NCI-H345 (cell line): ENCODE measurements around the gene VPS13D.

Experiments used
- DNase-seq: peaks from one replicate; lab custom pipeline; 2025; lab: John Stamatoyannopoulos, UW

Gene VPS13D

DNA sequence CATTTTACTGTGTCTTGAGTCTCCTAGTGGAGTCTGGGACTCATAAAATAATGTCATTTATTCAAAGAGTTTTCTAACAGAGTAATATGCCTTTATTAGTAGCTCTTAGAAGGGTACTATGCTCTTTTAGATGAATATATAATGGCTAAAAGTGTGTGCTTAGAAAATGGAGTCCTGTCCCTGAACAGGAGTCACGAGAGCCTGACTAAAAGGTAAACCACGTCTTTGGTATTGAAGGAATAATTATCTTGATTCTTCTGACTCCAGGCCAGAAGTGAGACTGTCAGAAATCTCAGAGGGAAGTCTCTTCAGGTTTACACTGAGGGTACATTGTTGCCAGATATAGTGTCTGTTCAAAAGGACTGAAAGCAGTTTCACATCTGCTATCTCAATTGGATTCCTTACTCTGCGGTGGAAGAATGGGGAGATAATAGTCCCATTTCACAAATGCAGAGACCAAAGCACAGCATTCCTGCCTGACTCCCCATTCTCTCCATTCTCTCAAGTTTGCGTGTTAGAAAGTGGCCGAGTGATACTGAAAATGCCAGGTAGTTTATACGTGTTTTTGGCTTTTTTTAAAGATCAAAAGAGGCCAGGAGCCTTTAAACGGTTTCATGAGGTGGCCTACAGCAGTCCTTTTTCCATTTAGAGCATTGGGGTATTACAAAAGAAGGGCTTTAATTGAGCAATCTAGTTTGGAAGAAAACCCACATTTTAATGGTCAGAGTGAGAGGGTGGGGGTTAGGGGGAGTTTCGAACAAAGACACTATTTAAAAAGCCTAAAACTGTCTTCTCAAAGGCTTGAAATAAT, 176.6 kb downstream of the VPS13D start:
- no peak for DNase-seq

GRCh38 chr1:12407050-12407961, 177.5 kb downstream of the VPS13D start:
- DNase-seq = no peak

- DNase-seq = no peak
These were observed 178.2 kb downstream of the VPS13D start for GRCh38 chr1:12407962-12408454.

GRCh38 chr1:12408662-12409061, 178.8 kb downstream of the VPS13D start:
- DNase-seq = no peak

DNA sequence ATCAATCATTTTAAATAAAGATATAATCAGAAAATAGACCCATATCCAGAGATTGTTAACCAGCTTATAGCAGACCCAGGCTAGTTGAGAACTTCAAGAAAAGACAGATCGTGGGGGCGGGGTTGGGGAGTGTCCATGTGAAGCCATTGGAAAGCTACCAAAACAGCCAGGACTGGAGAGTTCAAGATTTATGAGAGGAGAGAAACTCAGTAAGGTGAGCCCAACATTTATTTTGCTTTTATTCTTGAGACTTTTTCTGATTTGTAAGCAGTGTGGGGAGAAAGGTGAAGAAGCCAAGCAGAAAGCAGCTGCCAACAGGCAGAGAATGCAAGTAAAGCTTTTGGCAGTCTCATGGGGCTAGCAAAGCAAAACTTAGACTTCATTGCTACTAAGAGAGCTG, 179.9 kb downstream of the VPS13D start:
- DNase-seq = no peak

DNA sequence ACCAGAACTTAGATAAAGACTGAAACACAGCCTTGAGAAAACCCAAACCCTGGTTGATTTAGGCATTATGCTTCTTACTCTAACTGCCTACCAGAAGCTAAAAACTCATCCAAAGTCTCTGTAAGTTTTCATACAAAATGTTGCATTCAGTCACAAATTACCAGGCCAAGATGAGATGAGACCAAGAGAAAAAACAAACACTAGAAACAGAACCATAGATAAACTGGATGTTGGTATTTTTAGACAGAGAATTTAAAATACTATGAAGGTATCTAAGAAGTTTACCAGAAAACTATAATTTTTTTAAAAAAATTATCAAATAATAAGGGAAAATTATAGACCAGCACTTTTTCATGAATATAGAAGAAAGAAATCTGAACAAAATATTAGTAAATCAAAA, 180.5 kb downstream of the VPS13D start:
- DNase-seq = no peak

DNA sequence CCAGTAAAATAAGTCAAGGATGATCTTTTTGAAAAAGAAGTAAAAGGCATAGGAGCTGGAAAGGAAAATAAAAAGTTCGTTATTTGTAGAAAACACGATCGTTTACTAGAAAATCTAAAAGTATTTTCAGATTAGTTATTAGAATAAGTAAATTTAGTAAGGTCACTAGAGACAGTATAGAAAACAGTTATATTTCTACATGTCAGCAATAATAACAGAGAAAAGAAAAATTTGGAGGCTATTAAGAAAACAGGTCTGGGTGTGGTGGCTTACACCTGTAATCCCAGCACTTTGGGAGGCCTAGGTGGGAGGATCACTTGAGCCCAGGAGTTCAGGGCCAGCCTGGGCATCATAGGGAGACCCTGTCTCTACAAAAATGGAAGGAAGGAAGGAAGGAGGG, 181.3 kb downstream of the VPS13D start:
- DNase-seq = no peak

DNA sequence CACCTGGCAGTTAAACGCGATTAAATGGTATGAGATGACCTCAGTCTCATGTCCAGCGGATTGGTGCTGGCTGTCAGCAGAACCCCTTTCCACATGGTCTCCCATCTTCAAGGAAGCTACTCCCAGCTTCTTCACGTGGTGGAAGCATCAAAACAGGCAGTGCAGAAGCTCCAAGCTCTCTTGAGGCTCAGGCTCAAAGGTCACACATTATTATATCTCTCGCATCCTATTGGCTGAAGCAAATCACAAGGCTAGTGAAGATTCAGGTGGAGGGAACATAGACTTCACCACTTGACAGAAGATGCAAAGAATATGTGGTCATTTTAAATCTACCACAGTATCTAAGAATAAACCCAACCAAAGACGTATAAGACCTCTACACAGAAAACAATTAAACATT, 181.9 kb downstream of the VPS13D start:
- no peak for DNase-seq

GRCh38 chr1:12412439-12412838, 182.6 kb downstream of the VPS13D start:
- no peak for DNase-seq

DNA sequence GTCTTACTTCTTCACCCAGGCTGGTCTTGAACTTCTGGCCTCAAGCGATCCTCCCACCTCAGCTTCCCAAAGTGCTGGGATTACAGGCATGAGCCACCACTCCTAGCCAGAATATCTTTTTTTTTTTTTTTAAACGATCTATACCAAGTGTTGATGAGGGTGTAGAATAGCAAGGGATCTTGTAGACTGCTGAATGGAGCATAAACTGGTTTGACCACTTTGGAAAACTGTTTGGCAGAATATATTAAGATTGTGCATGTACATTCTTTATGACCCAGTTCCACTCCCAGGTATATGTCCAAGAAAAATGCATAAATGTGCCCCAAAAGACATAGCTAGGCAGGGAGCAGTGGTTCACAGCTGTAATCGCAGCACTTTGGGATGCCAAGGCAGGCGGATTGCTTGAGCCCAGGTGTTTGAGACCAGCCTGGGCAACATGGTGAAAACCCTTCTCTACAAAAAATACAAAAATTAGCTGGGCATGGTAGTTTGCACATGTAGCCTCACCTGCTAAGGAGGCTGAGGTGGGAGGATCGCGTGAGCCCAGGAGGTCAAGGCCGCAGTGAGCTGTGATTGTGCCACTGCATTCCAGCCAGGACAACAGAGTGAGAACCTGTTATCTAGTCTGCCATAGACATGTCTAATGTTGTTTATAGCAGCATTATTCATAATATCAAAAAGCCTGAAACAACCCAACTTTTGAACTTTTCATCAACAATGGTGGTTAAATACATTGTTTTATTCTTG, 184.0 kb downstream of the VPS13D start:
- DNase-seq = no peak

- DNase-seq = no peak
These were observed 184.7 kb downstream of the VPS13D start for GRCh38 chr1:12414444-12415018.

- DNase-seq = no peak
These were observed 185.2 kb downstream of the VPS13D start for GRCh38 chr1:12415038-12415466.

DNA sequence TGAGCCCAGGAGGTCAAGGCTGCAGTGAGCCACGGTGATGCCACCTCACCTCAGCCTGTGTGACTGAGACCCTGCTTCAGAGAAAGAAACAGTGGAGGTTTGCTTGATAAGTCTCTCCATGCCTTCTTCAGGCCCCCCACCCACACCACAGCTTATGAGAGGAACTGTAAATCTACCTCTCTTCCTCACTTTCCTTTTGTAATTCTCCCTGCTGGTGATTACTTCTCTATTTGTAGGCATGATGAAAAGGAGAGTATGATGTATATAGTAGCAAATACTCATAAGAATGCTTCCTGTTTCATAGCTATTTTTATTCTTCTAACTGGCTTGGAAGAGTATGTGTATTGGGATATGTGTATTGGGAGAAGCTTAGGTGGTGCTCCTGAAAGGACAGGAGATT, 186.3 kb downstream of the VPS13D start:
- DNase-seq = no peak

- no peak for DNase-seq
These were observed 186.9 kb downstream of the VPS13D start for GRCh38 chr1:12416744-12417143.

- no peak for DNase-seq
These were observed 187.6 kb downstream of the VPS13D start for GRCh38 chr1:12417389-12417788.

DNA sequence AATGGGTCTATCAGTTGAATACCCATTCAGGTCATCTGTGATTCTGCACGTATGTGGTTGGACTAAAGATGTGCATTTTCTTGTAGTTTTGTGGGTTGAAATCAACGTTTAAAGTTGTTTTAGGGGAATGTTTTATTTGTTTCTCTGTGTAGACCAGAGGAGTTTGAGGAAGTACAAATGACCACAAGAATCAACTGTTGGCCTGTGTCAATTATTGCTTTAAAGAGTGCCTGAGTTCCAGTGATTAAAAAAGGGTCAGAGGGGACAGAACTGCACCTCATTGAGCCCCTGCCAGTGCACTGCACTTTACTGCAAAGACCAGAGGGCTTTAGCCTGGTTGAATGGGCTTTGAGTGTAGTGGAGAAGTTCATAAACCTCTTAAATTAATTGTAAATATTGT, 190.3 kb downstream of the VPS13D start:
- DNase-seq = no peak

DNA sequence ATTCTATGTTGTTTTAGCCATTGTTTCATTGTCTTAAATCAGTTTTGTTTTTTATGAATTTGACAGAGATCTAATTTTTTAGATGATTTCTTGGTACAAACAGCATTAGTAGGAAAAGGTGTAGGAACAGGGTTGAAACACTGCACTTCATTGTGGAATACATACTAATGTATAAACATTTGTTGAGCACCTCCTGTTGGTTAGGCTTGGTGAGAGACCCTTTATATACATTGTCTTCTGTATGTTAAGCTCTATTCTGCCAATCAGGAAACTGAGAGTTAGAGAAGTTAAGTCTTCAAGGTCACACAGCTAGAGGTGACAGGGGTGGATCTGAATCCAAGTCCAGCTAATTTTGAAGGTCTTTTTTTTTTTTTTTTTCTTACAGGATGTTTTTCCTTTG, 192.7 kb downstream of the VPS13D start:
- DNase-seq = no peak

- no peak for DNase-seq
These were observed 194.3 kb downstream of the VPS13D start for GRCh38 chr1:12424087-12424529.

- no peak for DNase-seq
These were observed 195.0 kb downstream of the VPS13D start for GRCh38 chr1:12424793-12425192.

- DNase-seq = no peak
These were observed 196.2 kb downstream of the VPS13D start for GRCh38 chr1:12426030-12426429.

- no peak for DNase-seq
These were observed 198.5 kb downstream of the VPS13D start for GRCh38 chr1:12428334-12428733.

DNA sequence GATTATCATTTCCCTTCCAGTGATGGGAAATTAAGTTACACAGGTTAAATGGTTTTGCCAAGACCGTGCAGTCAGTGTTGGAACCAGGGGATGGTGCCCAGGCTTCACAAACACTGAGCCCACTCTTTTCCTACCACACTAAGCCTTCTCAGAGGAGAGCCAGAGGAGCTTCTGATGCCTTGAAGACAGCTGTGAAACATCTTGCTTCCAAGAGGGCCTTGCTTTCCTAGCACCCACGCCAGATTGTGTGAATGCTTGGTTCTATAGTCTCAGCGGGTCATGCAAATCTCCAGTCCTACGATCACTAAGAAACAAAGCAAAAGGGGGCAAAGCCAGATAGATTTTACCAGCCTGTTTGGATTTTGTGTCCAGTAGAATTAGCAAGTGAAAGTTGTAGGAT, 200.7 kb downstream of the VPS13D start:
- no peak for DNase-seq
